HG02623 (cell line): ENCODE results near the gene NTSR1.

ENCODE experiments used
- ATAC-seq: cut with Tn5 transposase; IDR thresholded peaks from one replicate; pipeline ENCODE4 v1.9.1; 2021; ENCODE audit warnings: moderate library complexity; ENCODE audit not compliant: unreplicated experiment

NTSR1 gene

GRCh38 chr20:62737271-62737811 lies 28.7 kb downstream of the NTSR1 start:
- no peak for ATAC-seq

- ATAC-seq, result no peak
Observed at GRCh38 chr20:62738025-62738881, 29.6 kb downstream of the NTSR1 start.

GRCh38 chr20:62739067-62739466 lies 30.4 kb downstream of the NTSR1 start:
- no peak for ATAC-seq

- ATAC-seq, result peak; percentile 9
Observed at GRCh38 chr20:62739581-62740285, 31.1 kb downstream of the NTSR1 start.

GRCh38 chr20:62740286-62741141 lies 31.9 kb downstream of the NTSR1 start:
- peak; percentile 83 for ATAC-seq

GRCh38 chr20:62741191-62741691 lies 32.6 kb downstream of the NTSR1 start:
- ATAC-seq, result no peak

- no peak for ATAC-seq
Observed at GRCh38 chr20:62741701-62742491, 33.3 kb downstream of the NTSR1 start.

GRCh38 chr20:62742550-62742949 lies 33.9 kb downstream of the NTSR1 start:
- no peak for ATAC-seq

- ATAC-seq, result no peak
Observed at GRCh38 chr20:62742979-62743776, 34.5 kb downstream of the NTSR1 start.

- ATAC-seq, result no peak
Observed at GRCh38 chr20:62743777-62744317, 35.2 kb downstream of the NTSR1 start.

- no peak for ATAC-seq
Observed at GRCh38 chr20:62744741-62745191, 36.1 kb downstream of the NTSR1 start.

- no peak for ATAC-seq
Observed at GRCh38 chr20:62745279-62745951, 36.8 kb downstream of the NTSR1 start.

GRCh38 chr20:62745952-62746288 lies 37.3 kb downstream of the NTSR1 start:
- no peak for ATAC-seq

- no peak for ATAC-seq
Observed at GRCh38 chr20:62748311-62748710, 39.7 kb downstream of the NTSR1 start.

- ATAC-seq, result no peak
Observed at GRCh38 chr20:62749851-62750445, 41.3 kb downstream of the NTSR1 start.

GRCh38 chr20:62751551-62752150 lies 43.0 kb downstream of the NTSR1 start:
- ATAC-seq, result no peak

GRCh38 chr20:62752181-62752670 lies 43.6 kb downstream of the NTSR1 start:
- no peak for ATAC-seq
